NCI-H345 treated with DMSO at 0.1 percent for 48 hours (cell line): ENCODE results near the gene TMBIM1.
"Not testable (repeated sequence)": the region's sequence is repeated elsewhere in the genome, so short reads cannot be mapped to it uniquely, and the experiment has no call there.

ENCODE experiments used
- DNase-seq: peaks from one replicate; lab custom pipeline; 2025; ENCODE audit not compliant: unreplicated experiment; lab: John Stamatoyannopoulos, UW

Gene TMBIM1

DNA sequence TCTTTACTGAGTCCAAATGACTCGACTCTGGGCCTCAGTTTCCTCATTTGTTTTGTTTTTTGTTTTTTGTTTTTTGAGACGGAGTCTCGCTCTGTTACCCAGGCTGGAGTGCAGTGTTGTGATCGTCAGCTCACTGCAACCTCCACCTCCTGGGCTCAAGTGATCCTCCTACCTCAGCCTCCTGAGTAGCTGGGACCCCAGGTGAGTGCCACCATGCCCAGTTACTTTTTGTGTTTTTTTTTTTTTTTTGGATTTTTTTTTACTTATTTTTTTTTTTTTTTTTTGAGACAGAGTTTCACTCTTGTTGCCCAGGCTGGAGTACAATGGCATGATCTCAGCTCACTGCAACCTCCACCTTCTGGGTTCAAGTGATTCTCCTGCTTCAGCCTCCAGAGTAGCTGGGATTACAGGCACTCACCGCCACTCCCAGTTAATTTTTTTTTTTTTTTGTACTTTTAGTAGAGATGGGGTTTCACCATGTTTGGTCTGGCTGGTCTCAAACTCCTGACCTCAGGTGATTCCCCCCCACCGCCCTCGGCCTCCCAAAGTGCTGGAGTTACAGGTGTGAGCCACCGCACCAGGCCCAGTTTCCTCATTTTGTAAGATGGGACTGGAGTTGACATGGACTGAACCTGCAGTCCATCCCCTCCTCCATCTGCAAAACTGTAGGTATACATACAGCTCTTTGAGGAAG is 18.9 kb downstream of the TMBIM1 start:
- not testable (repeated sequence) for DNase-seq

DNA sequence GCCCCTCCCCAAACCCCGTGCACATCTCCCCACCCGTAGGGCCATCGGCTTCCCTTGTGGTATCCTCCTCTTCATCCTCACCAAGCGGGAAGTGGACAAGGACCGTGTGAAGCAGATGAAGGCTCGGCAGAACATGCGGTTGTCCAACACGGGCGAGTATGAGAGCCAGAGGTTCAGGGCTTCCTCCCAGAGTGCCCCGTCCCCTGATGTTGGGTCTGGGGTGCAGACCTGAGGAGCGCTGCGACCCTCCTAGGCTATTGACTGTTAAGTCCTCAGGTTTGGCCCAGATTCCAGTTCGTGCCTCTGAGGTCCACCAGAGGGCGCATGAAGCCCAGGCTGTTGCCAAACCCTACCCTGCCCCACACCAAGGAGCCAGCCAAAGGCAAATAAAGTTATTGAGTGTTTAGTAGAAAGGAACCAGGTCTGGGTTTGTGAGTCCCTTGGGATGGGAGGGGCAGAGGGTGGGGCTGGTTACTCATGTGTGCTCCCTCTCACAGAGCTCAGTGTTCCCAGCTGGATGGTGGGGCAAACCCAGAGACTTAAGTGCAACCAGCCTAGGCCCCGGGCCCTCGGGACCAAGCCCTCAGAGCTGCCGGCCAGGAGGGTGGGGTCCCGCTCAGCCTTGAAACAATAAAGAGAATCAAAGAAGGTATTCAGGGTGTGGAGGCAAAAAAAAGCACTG is 19.6 kb downstream of the TMBIM1 start:
- peak; percentile 38 for DNase-seq

DNA sequence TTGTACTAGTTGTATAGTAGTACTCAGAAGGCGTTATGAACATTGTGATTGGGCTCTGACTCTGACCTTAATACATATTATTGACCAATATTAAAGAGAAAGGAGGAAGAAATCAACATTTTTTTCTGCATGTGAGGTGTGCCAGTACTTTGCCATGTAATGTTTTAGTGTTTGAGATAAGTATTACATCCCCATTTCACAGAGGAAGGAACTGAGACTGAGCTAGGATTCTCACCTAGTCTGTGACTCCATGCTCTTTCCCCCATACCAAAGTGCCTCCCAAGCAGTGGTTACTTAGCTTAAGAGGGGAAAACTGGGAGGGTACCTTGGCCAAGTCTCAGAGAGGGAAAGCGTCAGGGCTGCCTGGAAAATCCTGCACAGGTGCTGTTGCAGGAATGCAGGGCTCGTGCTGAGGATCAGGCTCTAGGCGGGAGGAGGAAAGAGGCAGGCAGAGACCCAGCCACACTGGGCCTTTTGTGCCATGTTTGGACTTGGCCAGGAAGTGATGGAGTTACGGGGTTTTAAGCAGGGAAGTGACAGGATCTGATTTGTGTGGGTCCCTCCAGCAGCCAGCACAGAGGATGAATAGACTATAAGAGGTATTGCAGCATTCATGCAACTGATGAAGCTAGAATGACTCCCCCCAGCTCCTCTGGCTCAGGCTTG is 20.3 kb downstream of the TMBIM1 start:
- no peak for DNase-seq

DNA sequence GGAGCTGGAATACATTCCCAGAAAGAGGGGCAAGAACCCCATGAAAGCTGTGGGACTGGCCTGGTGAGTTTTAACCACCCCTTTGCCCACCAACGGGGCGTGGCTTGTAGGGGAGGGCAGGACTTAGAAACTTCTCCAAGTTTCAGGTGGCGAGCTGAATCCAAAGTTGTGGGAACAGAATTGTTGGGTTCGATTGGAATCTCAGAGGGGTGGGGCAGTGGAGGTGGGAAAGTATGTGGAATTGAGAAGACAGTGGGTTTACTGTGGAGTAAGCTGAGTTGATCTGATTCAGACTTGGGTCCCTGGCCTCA is 20.9 kb downstream of the TMBIM1 start:
- DNase-seq = no peak

DNA sequence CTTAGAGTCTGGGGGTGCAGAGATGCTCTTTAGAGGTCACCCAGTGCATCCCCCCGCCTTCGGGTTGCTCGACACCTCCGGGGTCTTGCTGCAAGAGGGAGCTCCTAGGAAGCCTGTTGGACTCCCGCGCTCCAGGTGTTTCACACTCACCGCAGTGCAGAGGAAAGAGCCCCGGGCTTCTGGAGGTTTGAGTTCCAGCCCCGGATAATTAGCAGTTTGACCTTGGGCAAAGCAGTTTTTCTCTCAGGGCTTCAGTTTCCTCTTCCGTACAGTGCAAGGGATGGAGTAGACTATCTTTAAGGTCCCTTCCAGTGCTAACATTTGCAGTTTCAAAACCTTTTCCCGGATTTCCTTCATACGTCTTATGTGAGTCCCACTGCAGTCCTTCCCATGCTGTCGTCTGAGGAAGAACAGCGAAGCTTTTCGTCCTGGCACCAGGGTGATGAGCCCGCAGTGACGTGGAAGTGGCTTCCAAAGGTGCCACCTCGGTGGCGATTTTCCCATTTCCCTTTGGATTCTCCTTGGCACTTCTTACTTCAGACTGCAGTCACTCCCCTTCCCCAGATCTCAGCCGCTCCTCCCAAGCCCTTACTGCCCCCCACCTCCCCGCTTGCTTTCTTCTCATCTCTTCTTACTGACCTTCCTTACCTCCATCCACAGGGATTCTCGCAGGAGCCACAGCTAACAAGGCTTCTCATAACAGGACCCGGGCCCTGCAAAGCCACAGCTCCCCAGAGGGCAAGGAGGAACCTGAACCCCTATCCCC is 21.4 kb downstream of the TMBIM1 start:
- no peak for DNase-seq

DNA sequence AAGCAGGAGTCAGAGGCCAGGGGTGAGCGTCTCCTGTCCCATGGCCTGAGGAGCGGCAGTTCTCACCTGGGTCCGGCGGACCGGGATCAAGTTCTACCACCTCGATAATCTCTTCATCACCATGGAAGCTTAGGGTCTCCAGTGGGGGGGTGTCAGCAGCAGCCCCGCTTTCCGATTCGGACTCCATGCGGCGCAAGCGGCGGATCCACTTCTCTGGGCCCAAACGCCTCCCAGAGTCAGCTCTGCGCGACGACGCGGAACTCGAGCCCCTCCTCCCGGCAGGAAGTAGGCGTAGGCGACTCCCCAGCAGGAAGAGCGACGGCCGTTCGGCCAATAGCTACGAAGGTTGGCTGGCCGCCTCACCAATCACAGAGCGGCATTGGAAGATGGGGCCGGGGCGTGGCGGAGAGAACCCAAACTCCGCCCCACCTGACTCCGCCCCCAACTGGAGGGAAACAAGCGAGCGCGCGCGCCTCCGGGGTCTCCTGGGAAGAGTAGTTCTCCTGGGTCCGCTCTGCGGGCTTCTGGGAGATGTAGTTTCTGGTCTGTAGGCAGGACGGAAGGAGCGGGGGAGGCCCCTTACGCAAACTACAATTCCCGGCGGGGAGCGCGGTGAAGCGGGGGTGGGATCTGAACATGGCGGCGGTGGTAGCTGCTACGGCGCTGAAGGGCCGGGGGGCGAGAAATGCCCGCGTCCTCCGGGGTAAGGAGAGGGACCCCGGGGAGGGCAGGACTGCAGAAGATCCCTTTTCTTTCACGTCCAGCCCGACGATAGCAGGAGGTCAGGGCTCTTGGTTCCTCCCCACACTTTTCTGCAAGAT is 22.2 kb downstream of the TMBIM1 start, which contains the start of the genes AAMP and PNKD:
Gene AAMP, minus strand, starts transcription at position 238 of the 821 bp plus-strand sequence. Its CDS starts 51 bp downstream, at position 187.
Gene PNKD, plus strand, starts transcription at position 620 of the 821 bp plus-strand sequence. Its CDS starts 17 bp downstream, at position 637.
- DNase-seq = peak; percentile 99

DNA sequence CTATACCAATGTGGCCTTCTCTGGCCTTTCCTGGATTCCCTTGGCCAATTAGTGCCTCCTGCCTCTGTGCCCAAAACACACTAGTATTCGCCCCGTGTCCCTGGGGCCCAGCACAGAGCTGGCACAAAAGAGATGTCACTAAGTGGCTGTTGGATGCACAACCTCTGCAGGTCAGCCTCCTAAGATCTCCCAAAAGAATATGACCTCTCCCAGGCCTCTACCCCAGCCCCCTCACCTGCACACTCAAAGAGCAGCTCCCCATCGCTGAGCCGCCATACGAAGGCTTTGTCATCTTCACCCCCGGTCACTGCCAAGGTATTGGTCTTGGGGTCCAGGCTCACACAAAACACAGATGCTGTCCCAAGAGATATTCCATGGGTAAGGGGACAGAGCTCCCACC is 25.0 kb downstream of the TMBIM1 start:
- DNase-seq = no peak

DNA sequence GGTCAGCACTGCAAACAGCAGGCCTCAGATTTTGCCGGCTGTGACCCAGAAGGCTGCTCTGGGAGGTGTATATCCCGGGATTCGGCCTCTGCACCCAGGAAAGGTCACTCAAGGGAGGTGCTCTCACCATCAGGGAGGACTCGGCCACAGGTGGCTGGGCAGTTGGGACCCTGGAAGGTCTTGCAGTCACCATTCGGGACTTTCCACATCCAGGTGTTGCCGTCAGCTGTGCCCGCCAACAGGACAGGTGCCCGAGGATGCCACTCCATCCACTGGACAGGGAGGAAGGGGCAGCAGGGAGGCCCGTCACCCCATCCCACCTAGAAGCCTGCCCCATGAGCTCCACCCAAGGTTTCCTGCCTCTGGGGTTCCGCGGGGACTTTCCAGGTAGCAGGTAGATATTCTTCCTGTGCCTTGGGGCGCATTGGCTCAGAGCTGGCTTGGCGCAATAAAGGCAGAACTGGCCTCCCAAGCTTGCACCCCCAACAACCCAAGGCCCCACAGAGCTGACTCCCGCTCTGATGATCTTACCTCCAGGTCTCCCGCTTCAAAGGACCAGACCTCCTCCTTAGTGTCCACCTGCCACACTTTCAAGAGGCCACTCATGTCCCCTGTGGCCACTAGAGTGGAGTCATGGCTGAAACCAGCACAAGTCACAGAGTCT is 25.9 kb downstream of the TMBIM1 start:
- DNase-seq = no peak

DNA sequence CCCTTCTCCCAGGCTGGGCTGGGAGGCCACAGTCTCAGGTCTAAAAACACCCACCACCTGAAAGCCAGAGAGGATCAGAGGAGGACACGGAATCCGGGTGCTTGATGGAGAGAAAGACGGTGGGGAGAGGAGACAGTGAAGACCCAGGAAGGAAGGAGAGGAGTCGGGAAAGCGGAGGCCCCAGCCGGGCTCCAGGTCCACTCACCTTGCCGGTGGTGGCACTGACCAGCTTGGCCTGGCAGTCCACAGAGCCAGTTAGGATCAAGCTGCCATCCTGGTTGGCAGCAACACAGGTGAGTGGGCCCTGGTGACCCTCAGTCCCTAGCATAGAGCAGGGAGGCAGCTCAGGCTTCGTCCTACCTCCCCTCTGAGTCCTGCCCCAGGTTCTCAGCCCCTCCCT is 26.7 kb downstream of the TMBIM1 start:
- no peak for DNase-seq

DNA sequence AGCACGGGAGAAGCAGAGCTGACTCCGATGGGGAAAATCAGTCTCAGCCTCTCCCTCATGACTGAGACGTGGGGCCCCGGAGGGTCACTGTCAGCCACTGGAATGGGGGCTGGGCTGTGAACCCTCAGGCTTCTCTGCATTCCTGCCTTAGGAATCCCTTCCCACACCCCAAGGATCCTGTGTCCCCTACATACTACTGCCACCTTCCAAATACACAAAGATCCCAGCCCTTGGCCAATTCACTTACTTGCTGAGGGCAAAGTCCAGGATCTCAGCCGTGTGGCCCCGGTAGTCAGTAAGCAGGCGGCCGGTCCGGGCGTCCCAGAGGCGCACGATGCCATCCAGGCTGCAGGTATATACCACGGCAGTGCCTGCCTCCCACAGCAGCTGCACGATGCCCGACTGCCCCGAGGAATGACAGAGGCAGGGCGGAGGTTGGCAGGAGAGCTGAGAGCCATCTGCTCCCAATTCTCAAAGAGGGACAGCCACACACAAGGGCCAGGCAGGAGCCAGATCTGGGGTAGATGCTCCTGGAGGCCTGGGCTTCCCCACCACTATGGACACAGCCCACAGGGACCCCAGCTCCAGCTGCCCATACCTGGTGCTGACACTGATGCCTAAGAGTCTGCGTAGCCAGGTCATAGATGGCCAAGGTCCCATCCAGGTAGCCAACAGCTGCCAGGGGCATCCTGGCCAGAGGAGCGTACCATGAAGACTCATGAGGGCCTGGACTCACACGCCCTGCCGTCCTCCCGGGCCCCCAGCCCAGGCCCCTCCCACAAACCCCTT is 27.3 kb downstream of the TMBIM1 start:
- DNase-seq = no peak

DNA sequence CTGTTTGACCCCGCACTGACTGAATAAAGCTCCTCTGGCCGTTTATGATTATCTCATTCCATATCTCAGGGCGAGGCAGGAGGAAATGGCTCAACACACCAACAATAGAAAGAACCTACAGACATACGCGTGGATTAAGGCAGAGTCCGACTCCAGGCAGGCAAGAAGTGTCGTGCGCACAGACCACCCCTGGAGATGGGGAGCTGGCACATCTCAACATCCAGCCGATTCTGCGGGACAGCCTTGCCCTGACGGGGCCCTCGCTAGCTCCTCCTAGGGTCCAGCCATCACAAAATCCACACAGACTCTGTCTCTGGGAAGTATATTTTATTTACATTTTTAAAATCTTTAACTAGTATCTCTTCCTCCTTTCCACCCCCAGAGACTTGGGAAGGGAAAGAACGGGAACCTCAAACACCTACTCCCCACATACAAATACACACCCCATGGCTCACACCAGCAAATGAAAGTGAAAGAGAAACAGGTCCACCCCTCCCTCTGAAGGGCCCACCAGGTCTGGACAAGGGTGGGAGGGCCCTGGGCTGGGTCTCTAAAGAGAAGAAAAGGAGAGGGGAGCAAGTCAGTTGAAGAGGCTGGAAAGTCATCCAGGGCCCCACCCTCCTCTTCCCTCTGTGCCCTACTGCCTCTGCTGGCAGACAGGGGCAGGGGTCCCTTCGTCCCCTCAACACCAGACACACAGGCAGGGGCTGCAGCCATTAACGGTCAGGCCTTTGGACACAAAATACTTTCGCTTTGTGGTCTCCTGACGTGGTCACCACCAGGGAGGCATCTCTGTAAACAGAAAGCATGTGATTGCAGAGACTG is 28.3 kb downstream of the TMBIM1 start:
- no peak for DNase-seq

DNA sequence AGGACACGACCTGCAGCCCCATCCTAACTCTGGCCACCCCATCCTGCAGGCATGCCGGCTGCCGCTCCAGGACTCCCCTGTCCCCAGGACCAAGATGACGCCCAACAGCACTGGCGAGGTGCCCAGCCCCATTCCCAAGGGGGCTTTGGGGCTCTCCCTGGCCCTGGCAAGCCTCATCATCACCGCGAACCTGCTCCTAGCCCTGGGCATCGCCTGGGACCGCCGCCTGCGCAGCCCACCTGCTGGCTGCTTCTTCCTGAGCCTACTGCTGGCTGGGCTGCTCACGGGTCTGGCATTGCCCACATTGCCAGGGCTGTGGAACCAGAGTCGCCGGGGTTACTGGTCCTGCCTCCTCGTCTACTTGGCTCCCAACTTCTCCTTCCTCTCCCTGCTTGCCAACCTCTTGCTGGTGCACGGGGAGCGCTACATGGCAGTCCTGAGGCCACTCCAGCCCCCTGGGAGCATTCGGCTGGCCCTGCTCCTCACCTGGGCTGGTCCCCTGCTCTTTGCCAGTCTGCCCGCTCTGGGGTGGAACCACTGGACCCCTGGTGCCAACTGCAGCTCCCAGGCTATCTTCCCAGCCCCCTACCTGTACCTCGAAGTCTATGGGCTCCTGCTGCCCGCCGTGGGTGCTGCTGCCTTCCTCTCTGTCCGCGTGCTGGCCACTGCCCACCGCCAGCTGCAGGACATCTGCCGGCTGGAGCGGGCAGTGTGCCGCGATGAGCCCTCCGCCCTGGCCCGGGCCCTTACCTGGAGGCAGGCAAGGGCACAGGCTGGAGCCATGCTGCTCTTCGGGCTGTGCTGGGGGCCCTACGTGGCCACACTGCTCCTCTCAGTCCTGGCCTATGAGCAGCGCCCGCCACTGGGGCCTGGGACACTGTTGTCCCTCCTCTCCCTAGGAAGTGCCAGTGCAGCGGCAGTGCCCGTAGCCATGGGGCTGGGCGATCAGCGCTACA is 29.4 kb downstream of the TMBIM1 start:
- no peak for DNase-seq

DNA sequence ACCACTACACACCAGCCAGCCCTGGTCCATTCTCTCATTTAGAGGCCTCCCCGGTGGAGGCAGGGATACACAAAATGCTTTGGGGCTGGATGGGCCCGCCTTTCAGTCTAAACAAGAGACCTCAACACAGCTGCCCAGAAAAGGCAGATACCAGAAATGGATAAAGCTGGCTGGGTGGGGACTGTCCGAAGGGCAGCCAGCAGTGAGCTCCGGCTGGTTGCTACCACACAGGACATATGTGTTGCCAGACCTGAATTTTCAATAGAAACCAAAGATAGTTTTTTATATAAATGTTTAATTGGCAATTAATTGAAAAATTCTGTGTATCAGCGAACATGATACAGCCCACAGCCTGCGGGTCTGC is 30.1 kb downstream of the TMBIM1 start:
- no peak for DNase-seq

DNA sequence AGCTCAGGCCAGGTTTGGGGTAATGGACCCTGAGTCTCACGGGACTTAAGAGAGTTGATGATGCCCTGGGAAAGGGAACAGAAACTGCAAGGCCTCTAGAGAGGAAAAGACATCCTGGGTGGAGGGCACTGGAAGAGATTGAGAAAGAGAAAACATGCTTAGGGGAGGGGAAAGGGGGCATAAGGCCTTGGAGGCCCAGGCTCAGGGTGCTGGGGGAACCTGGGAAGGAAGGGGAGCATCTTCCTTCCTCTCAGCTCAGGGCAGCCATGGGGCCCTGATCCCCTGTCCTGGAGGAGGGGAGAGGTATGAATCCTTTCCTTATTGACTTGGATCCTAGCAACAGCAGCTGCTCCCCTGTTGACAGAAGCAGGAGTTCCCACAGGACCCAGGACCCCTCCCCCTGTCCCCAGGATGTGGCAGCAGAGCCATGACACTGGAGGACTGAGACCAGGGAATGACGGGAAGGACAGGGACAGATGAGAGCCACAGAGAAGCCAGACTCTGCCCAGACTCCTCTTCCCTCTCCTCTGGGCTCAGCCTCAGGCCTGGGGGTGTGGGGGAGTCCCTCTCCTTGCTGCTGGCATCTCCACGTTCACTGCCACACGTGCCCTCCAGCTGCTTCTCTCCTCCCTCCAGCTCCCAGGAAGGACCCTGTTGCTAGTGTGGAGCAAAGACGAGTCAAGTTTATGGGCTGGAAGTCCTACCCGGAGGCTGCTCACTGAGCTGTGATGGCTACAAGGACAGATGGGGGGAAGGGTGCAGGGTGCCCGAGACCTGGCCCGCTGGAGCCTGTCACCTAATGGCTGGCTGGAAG is 30.7 kb downstream of the TMBIM1 start:
- no peak for DNase-seq

DNA sequence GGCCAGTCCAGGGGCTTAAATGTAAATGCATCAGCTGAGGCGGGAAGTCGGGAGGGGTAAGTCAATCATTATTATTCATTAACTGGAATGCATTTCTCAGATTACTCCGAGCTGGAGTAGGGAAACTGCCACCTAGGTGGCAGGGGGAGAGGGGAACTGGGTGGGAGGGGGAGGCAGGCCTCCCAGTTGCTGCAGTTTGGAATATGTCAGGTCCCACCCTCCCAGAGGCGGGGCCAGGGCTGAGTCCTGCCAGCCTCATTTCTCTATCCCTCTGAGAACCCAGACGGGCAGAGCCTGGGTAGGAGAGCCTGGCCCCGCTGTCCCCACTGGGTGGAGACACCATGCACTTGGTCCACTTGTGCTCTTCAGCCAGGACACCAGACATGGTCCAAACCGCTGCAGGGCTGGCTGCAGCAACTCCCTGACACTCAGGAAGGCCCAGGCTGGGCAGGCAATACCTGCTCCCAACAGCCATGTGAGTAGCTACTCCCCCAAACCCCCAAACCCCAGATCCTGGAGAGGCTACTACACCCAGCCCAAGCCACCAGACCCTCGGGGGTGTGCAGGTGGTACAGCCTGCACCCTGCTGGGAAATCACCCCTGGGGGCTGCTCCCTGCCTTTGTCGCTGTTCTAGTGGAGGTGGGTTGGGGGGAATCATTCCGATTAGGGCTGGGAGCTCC is 31.4 kb downstream of the TMBIM1 start, which contains the start of gene GPBAR1:
Gene GPBAR1, plus strand, starts transcription at position 274 of the 681 bp plus-strand sequence. CDS start 1,710 bp downstream, outside the sequence.
- no peak for DNase-seq

DNA sequence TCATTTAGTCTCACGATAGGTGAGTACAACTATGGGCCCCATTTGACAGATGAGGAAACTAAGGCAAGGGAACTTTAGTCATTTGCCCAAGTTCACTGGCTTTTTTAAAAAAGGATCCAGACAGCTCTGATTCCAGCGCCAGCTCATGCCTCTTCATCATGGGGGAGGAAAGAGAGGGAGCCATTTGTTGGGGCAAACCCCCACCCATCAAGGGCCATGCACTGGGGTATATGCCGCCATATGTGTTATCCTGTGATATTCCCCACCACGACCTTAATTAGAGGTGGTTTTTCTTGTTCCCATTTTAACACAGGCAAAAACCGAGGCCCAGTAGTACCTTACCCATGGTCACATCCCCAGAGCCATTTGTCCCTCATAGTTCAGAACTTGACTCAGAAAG is 32.1 kb downstream of the TMBIM1 start:
- no peak for DNase-seq
